Mucosa of rectum (tissue), 2 donors: ENCODE data around the gene KLHL33.

Source experiments
- H3K27ac ChIP-seq, 2 donors: one replicate each; pipeline ENCODE4 v1.7.0; 2013; ENCODE audit warnings: inconsistent platforms in 2 of 2, low read depth in 2 of 2, low read length in 2 of 2
- H3K27me3 ChIP-seq, 2 donors: one replicate each; pipeline ENCODE4 v1.7.0; 2013; ENCODE audit warnings: low read length in 2 of 2; ENCODE audit not compliant: control insufficient read depth in 2 of 2, insufficient read depth in 2 of 2
- H3K36me3 ChIP-seq, 2 donors: one replicate each; pipeline ENCODE4 v1.7.0; 2013; ENCODE audit warnings: low read length in 2 of 2; ENCODE audit not compliant: control insufficient read depth in 2 of 2, insufficient read depth in 2 of 2
- H3K4me1 ChIP-seq, 2 donors: one replicate each; pipeline ENCODE4 v1.7.0; 2013; ENCODE audit warnings: low read length in 2 of 2, mild to moderate bottlenecking in 1 of 2; ENCODE audit not compliant: control insufficient read depth in 2 of 2, insufficient read depth in 2 of 2
- H3K4me3 ChIP-seq, 2 donors: one replicate each; pipeline ENCODE4 v1.7.0; 2013; ENCODE audit warnings: low read length in 2 of 2
- H3K9ac ChIP-seq, 2 donors: one replicate each; pipeline ENCODE4 v1.7.0; 2013; ENCODE audit warnings: low read length in 2 of 2, low read depth in 1 of 2, mild to moderate bottlenecking in 1 of 2
- H3K9me3 ChIP-seq, 2 donors: one replicate each; pipeline ENCODE4 v1.7.0; 2013; ENCODE audit warnings: low read length in 2 of 2; ENCODE audit not compliant: control insufficient read depth in 2 of 2
- donor health status: healthy.
- donor health status: Normal muscosa, but diverticular disease.

Gene KLHL33

DNA sequence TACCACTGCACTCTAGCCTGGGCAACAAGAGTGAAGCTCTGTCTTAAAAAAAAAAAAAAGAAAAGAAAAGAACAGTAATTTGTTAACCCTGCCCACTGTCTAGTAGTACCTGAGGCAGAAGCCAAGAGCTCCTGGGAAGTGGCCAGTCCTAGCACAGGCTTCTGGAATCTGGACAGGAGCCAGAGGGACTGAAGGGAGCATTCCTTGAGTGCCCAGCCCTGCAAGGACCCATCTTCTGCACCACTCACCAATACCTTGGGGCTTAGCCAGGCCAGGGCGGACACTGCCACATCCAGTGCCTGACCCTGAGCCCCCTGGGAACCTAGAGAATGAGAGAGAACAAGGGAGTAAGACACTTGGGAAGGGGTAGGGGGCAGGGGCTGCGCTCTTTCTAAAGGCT is 58.8 kb downstream of the KLHL33 start:
- Histone ChIP-seq H3K27ac (peak overlapping the region; percentile 69 to 85), H3K36me3 (peaks cover 89 to 94% of the 10 kb centered on the region in 2 donors), H3K4me3 (no peak overlapping the region), H3K9ac (peak overlapping the region in 1 of 2 donors; percentile 29), H3K9me3 (no peaks in the 10 kb centered on the region), H3K27me3 (no peaks in the 10 kb centered on the region), H3K4me1 (peaks cover 13 to 17% of the 10 kb centered on the region in 2 donors)

DNA sequence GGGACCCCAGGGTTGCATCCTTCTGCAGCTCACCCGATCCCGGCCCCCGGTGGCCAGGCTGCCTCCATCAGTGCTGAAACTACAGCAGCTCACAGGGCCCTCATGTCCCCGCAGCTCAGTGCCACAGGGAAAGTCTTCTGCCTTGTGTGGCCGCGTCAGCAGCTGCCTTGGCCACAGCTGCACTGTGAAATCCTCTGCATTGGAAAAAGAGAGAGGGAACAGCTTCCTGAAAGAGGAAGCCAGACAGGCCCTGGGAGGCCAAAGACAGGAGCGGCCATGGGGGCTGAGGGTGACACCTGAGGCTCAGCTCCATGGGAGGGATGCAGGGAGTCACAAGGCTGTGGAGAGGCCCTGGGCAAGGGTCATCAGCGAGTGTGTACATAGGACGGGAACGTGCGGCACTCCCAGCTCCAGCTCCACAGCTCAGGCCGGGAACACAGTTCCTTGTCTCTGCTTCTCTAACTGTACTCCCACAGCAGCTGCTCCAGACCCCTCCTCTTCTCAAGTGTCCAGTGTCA is 59.8 kb downstream of the KLHL33 start:
- Histone ChIP-seq H3K4me1 (peaks cover 13 to 17% of the 10 kb centered on the region in 2 donors), H3K36me3 (peaks cover 89 to 94% of the 10 kb centered on the region in 2 donors), H3K27ac (peak overlapping the region; percentile 69 to 85), H3K9me3 (no peaks in the 10 kb centered on the region), H3K27me3 (no peaks in the 10 kb centered on the region), H3K4me3 (no peak overlapping the region), H3K9ac (peak overlapping the region in 1 of 2 donors; percentile 29)
